Measurements from ENCODE around the gene NRG3. TPM values are rescaled to one million over a fixed set of nuclear protein-coding genes. Genes with fewer than 3 reads are reported as not detected.

Gene NRG3
- total RNA-seq, 1 donor from 2014 or later, result 0.19 TPM

- ATAC-seq (ENCODE audit: poor library complexity) (no peak), DNase-seq (no peak)
- intact Hi-C loops (cut with DNase I), result no loop called here
Measured at GRCh38 chr10:81928119-81928518, 53.1 kb downstream of the NRG3 start.

DNA sequence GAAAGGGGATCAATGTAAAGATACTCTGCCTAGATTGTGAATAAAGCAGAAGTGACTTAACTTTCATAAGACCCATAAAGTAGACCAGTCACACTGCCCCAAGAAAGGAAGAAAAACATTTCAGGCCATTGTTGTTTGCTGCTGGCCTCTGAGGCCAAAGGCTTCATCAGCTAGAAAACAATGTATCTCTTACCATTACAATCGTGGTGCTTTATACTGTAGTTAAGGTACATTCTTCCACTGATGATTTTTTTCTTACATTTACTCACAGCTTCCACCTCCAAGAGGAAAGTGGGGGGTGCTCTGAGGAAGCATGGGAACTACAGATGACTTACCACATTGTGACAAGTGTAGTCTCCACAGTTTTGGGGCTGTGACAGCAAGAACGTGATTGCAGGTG is 68.6 kb downstream of the NRG3 start:
- intact Hi-C loops (cut with DNase I), result no loop called here
- no peak for ATAC-seq (ENCODE audit: poor library complexity)
- no peak for DNase-seq

DNA sequence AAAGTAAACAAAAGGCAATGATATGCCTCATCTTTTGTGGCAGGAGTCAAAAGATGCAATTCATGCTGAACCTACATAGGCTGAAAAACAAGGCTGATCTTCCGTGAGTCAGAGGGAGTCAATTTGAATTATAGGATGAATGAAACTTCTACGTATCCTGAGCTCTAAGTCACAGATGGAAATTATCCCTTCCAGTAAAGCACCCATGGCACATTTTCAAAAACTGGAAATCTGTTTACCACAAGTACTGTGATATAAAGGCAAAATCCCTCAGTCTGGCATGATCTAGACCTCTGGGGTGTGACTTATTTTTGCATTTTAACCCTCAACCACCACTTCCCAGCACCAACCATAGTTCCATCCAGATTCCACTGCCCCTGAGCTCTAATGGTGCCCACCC is 69.6 kb downstream of the NRG3 start:
- intact Hi-C loops (cut with DNase I), result no loop called here
- DNase-seq (no peak), ATAC-seq (ENCODE audit: poor library complexity) (no peak)

GRCh38 chr10:81949283-81949682 is 74.3 kb downstream of the NRG3 start:
- no peak for ATAC-seq (ENCODE audit: poor library complexity)
- no peak for DNase-seq
- intact Hi-C loops (cut with DNase I), result no loop called here

DNA sequence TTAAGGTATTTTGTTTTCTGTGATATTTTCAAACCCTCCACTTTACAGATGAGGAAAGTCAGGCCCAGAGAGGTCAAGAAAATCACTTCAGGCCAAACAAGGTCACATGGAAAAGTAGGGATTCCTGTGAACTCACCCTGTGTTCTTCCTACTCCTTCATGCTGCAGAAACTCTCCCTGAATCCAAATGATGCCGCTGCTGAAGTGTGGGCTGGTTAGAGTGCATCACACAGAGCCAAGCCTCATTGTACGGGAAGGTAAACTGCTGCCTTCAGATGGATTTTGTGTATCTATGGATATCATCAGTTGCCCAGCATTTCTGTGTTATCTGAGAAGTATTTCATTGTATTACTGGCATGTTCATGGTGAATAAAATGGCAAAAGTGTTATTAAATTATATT is 75.4 kb downstream of the NRG3 start:
- ATAC-seq (ENCODE audit: poor library complexity) (no peak), DNase-seq (no peak)
- intact Hi-C loops (cut with DNase I), result no loop called here

GRCh38 chr10:81953420-81953819 is 78.4 kb downstream of the NRG3 start:
- DNase-seq (no peak), ATAC-seq (ENCODE audit: poor library complexity) (no peak)
- intact Hi-C loops (cut with DNase I), result no loop called here

GRCh38 chr10:81957976-81958375 is 83.0 kb downstream of the NRG3 start:
- intact Hi-C loops (cut with DNase I), result no loop called here
- no peak for DNase-seq
- ATAC-seq (ENCODE audit: poor library complexity), result no peak

- intact Hi-C loops (cut with DNase I), result no loop called here
- ATAC-seq (ENCODE audit: poor library complexity) (no peak), DNase-seq (no peak)
Measured at GRCh38 chr10:81959016-81959415, 84.0 kb downstream of the NRG3 start.

GRCh38 chr10:81961451-81962184 is 86.6 kb downstream of the NRG3 start:
- ATAC-seq (ENCODE audit: poor library complexity), result no peak
- intact Hi-C loops (cut with DNase I), result no loop called here
- no peak for DNase-seq

DNA sequence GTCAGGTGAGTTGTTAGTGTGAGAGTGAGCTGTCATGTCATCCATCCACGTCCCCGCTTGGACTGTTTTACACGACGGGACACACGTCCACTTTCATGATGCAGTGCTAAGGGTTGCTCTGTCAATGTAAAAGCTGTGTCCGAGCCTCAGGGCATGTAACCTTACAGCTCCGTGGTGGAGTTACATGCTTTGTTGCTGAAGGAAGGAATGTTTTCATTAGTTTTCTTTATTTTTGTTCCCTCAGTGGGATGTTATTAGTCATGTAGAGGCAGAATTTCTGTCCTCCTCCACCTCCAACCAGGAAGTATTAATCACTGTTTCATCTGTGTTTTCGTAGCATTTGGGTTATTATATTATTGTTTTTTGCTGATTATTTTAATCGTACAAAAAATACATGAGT is 88.6 kb downstream of the NRG3 start:
- ATAC-seq (ENCODE audit: poor library complexity) (no peak), DNase-seq (no peak)
- intact Hi-C loops (cut with DNase I), result no loop called here

GRCh38 chr10:81967716-81968115 is 92.7 kb downstream of the NRG3 start:
- DNase-seq (no peak), ATAC-seq (ENCODE audit: poor library complexity) (no peak)
- intact Hi-C loops (cut with DNase I), result no loop called here

GRCh38 chr10:81969136-81969535 is 94.1 kb downstream of the NRG3 start:
- no peak for ATAC-seq (ENCODE audit: poor library complexity)
- DNase-seq, result no peak
- intact Hi-C loops (cut with DNase I), result no loop called here

GRCh38 chr10:81978238-81978637 is 103.2 kb downstream of the NRG3 start:
- intact Hi-C loops (cut with DNase I), result no loop called here
- DNase-seq, result no peak
- ATAC-seq (ENCODE audit: poor library complexity), result no peak

- intact Hi-C loops (cut with DNase I), result no loop called here
- ATAC-seq (ENCODE audit: poor library complexity) (no peak), DNase-seq (no peak)
Measured at GRCh38 chr10:81981724-81982123, 106.7 kb downstream of the NRG3 start.

DNA sequence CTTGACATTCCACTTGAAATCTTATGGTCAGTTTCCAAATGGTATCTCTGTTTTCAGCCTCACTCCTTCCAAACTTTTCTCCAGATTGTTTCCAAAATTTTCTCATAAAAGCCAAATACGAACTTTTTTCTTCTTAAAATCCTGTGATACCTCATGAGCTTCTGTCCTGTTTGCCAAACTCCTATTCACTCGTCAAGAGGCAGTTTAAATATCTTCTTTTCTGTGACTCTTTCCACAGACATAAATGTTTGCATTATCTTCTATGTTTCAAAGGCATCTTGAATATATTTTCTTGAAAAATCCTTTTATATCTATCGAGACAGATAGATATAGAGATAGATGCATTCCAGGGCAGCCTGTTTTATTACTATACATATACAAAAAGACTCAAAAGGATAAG is 109.4 kb downstream of the NRG3 start:
- intact Hi-C loops (cut with DNase I), result no loop called here
- ATAC-seq (ENCODE audit: poor library complexity), result no peak

GRCh38 chr10:81995254-81995653 is 120.3 kb downstream of the NRG3 start:
- ATAC-seq (ENCODE audit: poor library complexity) (no peak), DNase-seq (no peak)
- intact Hi-C loops (cut with DNase I), result no loop called here

More for the DNA sequence above, 109.4 kb downstream of the NRG3 start:
- no peak for DNase-seq

DNA sequence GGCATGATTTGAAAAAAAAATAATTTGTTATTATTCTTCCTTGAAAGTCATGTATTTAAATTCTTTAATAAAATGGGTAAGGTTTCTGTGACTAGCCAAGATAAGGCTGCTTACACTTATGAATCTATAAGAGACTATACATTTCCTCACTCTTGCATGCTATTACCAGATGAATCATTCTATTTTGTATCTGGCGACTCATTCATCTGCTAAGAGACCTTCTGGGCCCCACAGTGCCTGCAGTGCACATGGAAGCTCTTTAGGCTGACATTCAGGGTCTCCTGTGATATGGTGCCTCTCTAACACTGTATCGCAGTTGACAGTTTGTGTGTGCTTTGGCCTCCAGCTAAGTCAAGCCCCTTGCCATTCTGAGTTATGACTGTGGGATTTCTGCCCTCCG is 121.9 kb downstream of the NRG3 start:
- DNase-seq, result no peak
- ATAC-seq (ENCODE audit: poor library complexity), result no peak
- intact Hi-C loops (cut with DNase I), result no loop called here

- ATAC-seq (ENCODE audit: poor library complexity) (no peak), DNase-seq (no peak)
- intact Hi-C loops (cut with DNase I), result no loop called here
Measured at GRCh38 chr10:82020999-82021398, 146.0 kb downstream of the NRG3 start.

DNA sequence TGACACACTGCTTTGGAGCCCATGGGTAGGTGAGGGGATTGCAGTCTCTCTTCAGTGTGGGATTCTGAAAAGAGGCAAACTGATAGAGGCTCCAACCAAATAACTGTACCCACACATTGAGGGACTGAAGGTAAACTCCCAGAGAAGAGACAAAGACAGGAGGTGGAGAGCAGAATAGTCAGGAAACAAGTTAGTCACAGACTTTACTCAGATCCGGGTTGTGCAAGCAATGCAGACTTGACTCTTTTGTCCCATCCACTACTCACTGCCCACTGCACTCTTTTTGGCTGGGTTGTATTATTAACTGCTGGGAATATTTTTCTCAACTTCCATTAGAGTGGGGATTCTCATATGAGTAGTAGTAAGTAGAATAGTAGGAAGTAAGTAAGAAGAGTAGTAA is 152.7 kb downstream of the NRG3 start:
- intact Hi-C loops (cut with DNase I), result no loop called here
- ATAC-seq (ENCODE audit: poor library complexity), result no peak
- no peak for DNase-seq

DNA sequence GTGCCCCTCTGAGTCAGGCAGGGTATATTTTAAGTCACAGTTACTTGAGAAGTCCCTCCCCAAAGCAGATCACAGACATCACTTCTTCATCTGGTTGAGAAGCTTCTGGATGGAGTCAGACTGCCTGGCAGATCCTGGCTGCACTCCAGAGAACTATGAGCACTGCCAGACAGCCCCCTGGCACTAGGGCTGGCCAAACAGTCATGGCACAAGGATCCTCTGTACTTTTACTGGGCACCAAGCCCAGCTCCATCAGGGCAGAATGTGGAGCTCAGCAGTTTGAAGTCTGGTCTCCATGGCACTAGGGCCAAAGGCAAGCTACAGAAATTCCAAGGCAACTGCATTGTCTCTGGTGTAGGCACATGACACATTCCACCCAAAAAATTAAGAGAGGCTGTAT is 162.1 kb downstream of the NRG3 start:
- intact Hi-C loops (cut with DNase I), result no loop called here
- no peak for ATAC-seq (ENCODE audit: poor library complexity)

DNA sequence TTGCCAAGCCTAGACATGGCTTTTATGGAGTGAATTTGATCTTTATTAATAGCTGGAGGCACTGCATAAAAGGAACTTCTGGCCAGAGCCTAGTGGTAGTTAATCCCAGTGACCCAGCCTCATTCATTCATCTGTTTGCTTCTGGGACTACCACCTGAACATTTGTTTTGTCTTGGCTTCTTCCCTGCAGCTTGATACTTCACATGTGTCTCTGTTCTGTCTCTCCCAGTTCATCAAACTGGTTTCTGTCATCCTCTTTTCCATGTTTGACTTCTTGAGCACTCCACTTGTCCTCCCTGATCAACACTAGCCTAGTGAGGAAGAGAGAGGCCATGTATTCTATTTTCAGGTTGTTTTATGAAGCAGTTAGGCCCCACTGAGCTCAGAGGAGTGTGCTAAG is 163.6 kb downstream of the NRG3 start:
- intact Hi-C loops (cut with DNase I), result no loop called here
- no peak for ATAC-seq (ENCODE audit: poor library complexity)

More for the DNA sequence above, 162.1 kb downstream of the NRG3 start:
- peak; percentile 32 for DNase-seq

More for the DNA sequence above, 163.6 kb downstream of the NRG3 start:
- no peak for DNase-seq
